CD4-positive, CD25-positive, alpha-beta regulatory T cell (primary cell): ENCODE results near the gene INSIG1. TPM values are rescaled to one million over a fixed set of nuclear protein-coding genes. Genes with fewer than 3 reads are reported as not detected.
A peak's percentile ranks its signal among the peaks of the same experiment; 100 is the strongest.

Source experiments
- ATAC-seq, 2 donors: fragments of 150-1000 bp; cut with Tn5 transposase; one replicate each; pipeline ENCODE4 v1.10.0; 2021; ENCODE audit warnings: low read depth in 2 of 2, moderate number of reproducible peaks in 2 of 2, moderate library complexity in 1 of 2
- DNase-seq, 3 donors: peaks; one replicate each; pipeline versions ENCODE4 v3.0.0 to v3.0.0-alpha.2; 2012 to 2022; ENCODE audit warnings: mixed read lengths in 1 of 3
- H3K27ac ChIP-seq: one replicate; pipeline ENCODE4 v1.7.0; 2013; ENCODE audit warnings: mild to moderate bottlenecking, low read length; ENCODE audit not compliant: insufficient read depth, poor library complexity, severe bottlenecking
- H3K27me3 ChIP-seq: one replicate; pipeline ENCODE4 v1.7.0; 2013; ENCODE audit warnings: low read length; ENCODE audit not compliant: control insufficient read depth, insufficient read depth
- H3K36me3 ChIP-seq: one replicate; pipeline ENCODE4 v1.7.0; 2013; ENCODE audit warnings: mild to moderate bottlenecking, low read length, moderate library complexity; ENCODE audit not compliant: control insufficient read depth, insufficient read depth
- H3K4me1 ChIP-seq: 2 replicates; pipeline ENCODE4 v1.7.0; 2013; ENCODE audit warnings: mild to moderate bottlenecking, low read length; ENCODE audit not compliant: insufficient read depth, control insufficient read depth, poor library complexity, severe bottlenecking
- H3K4me3 ChIP-seq: one replicate; pipeline ENCODE4 v1.7.0; 2013; ENCODE audit warnings: low read depth, mild to moderate bottlenecking, low read length, moderate library complexity
- H3K9me3 ChIP-seq, 2 experiments: 1 replicate in 1 of 2; 2 replicates in 1 of 2; pipeline ENCODE4 v1.7.0; 2013; ENCODE audit warnings: low read length in 2 of 2, mild to moderate bottlenecking in 1 of 2, moderate library complexity in 1 of 2; ENCODE audit not compliant: control insufficient read depth in 2 of 2
- H3K27ac Mint-ChIP-seq, 3 donors: one replicate each; pipeline ENCODE4 v1.8.0; 2020 to 2022; ENCODE audit warnings: mild to moderate bottlenecking in 3 of 3, mixed read lengths in 3 of 3, moderate library complexity in 2 of 3
- H3K27me3 Mint-ChIP-seq: one replicate; pipeline ENCODE4 v1.8.0; 2022; ENCODE audit warnings: mild to moderate bottlenecking, mixed read lengths
- H3K36me3 Mint-ChIP-seq: one replicate; pipeline ENCODE4 v1.8.0; 2020; ENCODE audit warnings: mixed read lengths
- H3K4me1 Mint-ChIP-seq, 4 donors: one replicate each; pipeline ENCODE4 v1.8.0; 2020 to 2022; ENCODE audit warnings: mixed read lengths in 4 of 4, mild to moderate bottlenecking in 1 of 4
- H3K4me3 Mint-ChIP-seq, 4 donors: one replicate each; pipeline ENCODE4 v1.8.0; 2020 to 2022; ENCODE audit warnings: mild to moderate bottlenecking in 4 of 4, mixed read lengths in 4 of 4, moderate library complexity in 3 of 4
- H3K9me3 Mint-ChIP-seq, 7 donors: one replicate each; pipeline ENCODE4 v1.8.0; 2020 to 2022; ENCODE audit warnings: mixed read lengths in 7 of 7, mild to moderate bottlenecking in 3 of 7, moderate library complexity in 2 of 7
- polyA plus RNA-seq, 4 donors: library from polyadenylated mRNA; unstranded; fragments of 300-500 nt; fragmentation: Illumina TruSeq; gene quantifications; one replicate each; pipeline ENCODE4 v1.2.3, GENCODE V29; 2021
- total RNA-seq: library from RNA; stranded (reverse); gene quantifications from one replicate; pipeline ENCODE4 v1.2.3, GENCODE V29; 2022

Gene INSIG1
- total and polyA plus RNA-seq, 5 donors from 2014 or later = 38.4 to 66.5 (median 58.8) TPM

- Mint-ChIP-seq H3K4me3 (no peak overlapping the region), H3K36me3 (no peaks in the 10 kb centered on the region), H3K27ac (peak overlapping the region in 1 of 3 donors; percentile 93), H3K9me3 (no peaks in the 10 kb centered on the region), H3K27me3 (peaks cover 17% of the 10 kb centered on the region), H3K4me1 (peaks cover 0 to 4% (median under 1%) of the 10 kb centered on the region in 4 donors)
- DNase-seq (no peak), ATAC-seq (no peak)
- Histone ChIP-seq H3K4me1 (no peaks in the 10 kb centered on the region), H3K27ac (no peak overlapping the region), H3K36me3 (no peaks in the 10 kb centered on the region), H3K27me3 (no peaks in the 10 kb centered on the region), H3K9me3 (no peaks in the 10 kb centered on the region), H3K4me3 (no peak overlapping the region)
These were observed 42.1 kb upstream of the INSIG1 start for GRCh38 chr7:155255621-155256020.

- Histone ChIP-seq H3K27me3 (no peaks in the 10 kb centered on the region), H3K9me3 (no peaks in the 10 kb centered on the region), H3K27ac (no peak overlapping the region), H3K4me1 (no peaks in the 10 kb centered on the region), H3K4me3 (no peak overlapping the region), H3K36me3 (no peaks in the 10 kb centered on the region)
- H3K27ac Mint-ChIP-seq = no peak overlapping the region
- H3K9me3 Mint-ChIP-seq = no peaks in the 10 kb centered on the region
- H3K4me3 Mint-ChIP-seq = no peak overlapping the region
- ATAC-seq = no peak
- no peak for DNase-seq
- H3K4me1 Mint-ChIP-seq = peaks cover 0 to 4% (median under 1%) of the 10 kb centered on the region in 4 donors
- H3K27me3 Mint-ChIP-seq = peaks cover 16% of the 10 kb centered on the region
- no peaks in the 10 kb centered on the region for H3K36me3 Mint-ChIP-seq
These were observed 41.5 kb upstream of the INSIG1 start for GRCh38 chr7:155256081-155256760.

GRCh38 chr7:155256761-155257481 lies 40.8 kb upstream of the INSIG1 start:
- no peak overlapping the region for H3K4me3 Mint-ChIP-seq
- ATAC-seq = no peak
- DNase-seq = no peak

GRCh38 chr7:155257482-155258225 lies 40.0 kb upstream of the INSIG1 start:
- DNase-seq (no peak), ATAC-seq (no peak)
- Histone ChIP-seq H3K9me3 (no peaks in the 10 kb centered on the region), H3K27ac (no peak overlapping the region), H3K27me3 (no peaks in the 10 kb centered on the region), H3K4me1 (no peaks in the 10 kb centered on the region), H3K36me3 (no peaks in the 10 kb centered on the region), H3K4me3 (no peak overlapping the region)
- Mint-ChIP-seq H3K27me3 (peaks cover 16% of the 10 kb centered on the region), H3K9me3 (no peaks in the 10 kb centered on the region), H3K4me3 (no peak overlapping the region), H3K27ac (no peak overlapping the region), H3K4me1 (peaks cover 0 to 4% (median under 1%) of the 10 kb centered on the region in 4 donors), H3K36me3 (no peaks in the 10 kb centered on the region)

More at GRCh38 chr7:155256761-155257481, 40.8 kb upstream of the INSIG1 start:
- Histone ChIP-seq H3K27me3 (no peaks in the 10 kb centered on the region), H3K4me3 (no peak overlapping the region), H3K9me3 (no peaks in the 10 kb centered on the region), H3K27ac (no peak overlapping the region), H3K36me3 (no peaks in the 10 kb centered on the region), H3K4me1 (no peaks in the 10 kb centered on the region)
- Mint-ChIP-seq H3K9me3 (no peaks in the 10 kb centered on the region), H3K4me1 (peaks cover 0 to 4% (median under 1%) of the 10 kb centered on the region in 4 donors), H3K27me3 (peaks cover 16% of the 10 kb centered on the region), H3K36me3 (no peaks in the 10 kb centered on the region), H3K27ac (no peak overlapping the region)

DNA sequence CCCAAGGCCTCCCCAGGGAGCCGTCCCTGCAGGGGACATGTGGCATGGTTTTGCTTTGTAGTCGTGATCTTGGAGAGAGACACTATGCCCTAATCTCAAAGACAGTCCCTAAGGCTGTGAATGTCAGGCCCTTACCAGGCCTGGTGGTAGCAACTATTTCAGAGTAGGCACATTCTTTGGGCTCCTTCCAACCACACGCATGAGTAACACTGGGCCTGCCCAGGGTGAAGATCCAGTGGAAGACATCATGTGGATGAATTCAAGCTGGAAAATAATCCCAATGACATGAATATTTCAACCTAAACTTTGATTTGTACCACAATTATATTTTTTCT lies 39.5 kb upstream of the INSIG1 start:
- no peaks in the 10 kb centered on the region for H3K36me3 Mint-ChIP-seq
- H3K36me3 ChIP-seq = no peaks in the 10 kb centered on the region
- H3K27ac Mint-ChIP-seq = no peak overlapping the region

DNA sequence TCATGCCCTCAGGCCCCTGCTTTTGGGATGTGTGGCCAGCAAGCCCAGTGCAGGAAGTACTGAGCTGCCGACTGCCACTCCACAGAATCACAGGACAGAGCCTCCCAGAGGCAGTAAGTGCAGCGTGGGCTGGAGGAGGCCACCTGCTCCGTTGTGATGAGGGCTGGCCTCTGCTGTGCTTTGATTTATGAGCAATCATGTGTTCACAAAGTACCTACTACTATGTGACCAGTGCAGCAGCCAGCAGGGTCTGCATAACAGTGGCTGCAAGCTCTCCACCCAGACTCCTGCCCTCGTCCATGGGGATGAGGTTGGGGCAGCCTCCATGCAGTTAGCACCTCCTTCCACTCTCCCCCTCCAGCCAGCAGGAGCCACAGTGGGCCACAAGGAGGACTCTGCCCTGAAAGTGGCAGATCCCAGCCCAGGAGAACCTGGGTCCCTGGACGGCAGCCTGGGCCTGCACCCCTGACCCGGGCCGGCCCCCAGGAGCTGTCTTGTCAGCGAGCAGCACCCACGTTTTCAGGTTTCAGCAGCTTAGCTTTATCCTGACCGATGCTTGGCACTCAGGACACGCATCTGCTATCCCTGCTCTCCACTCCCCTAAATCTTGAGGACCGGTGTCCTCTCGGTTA lies 37.7 kb upstream of the INSIG1 start:
- Histone ChIP-seq H3K27ac (no peak overlapping the region), H3K4me3 (no peak overlapping the region), H3K27me3 (no peaks in the 10 kb centered on the region), H3K36me3 (no peaks in the 10 kb centered on the region), H3K4me1 (no peaks in the 10 kb centered on the region), H3K9me3 (no peaks in the 10 kb centered on the region)
- H3K27ac Mint-ChIP-seq = no peak overlapping the region
- no peak for ATAC-seq
- no peaks in the 10 kb centered on the region for H3K9me3 Mint-ChIP-seq
- no peak overlapping the region for H3K4me3 Mint-ChIP-seq
- DNase-seq = no peak
- H3K36me3 Mint-ChIP-seq = no peaks in the 10 kb centered on the region
- peaks cover 0 to 4% (median under 1%) of the 10 kb centered on the region in 4 donors for H3K4me1 Mint-ChIP-seq
- peaks cover 10% of the 10 kb centered on the region for H3K27me3 Mint-ChIP-seq

More for the DNA sequence above, 39.5 kb upstream of the INSIG1 start:
- ATAC-seq = no peak
- Histone ChIP-seq H3K4me3 (no peak overlapping the region), H3K27ac (no peak overlapping the region), H3K27me3 (no peaks in the 10 kb centered on the region), H3K4me1 (no peaks in the 10 kb centered on the region), H3K9me3 (no peaks in the 10 kb centered on the region)
- Mint-ChIP-seq H3K4me3 (no peak overlapping the region), H3K4me1 (peaks cover 0 to 4% (median under 1%) of the 10 kb centered on the region in 4 donors), H3K27me3 (peaks cover 16% of the 10 kb centered on the region), H3K9me3 (no peaks in the 10 kb centered on the region)
- DNase-seq = no peak

DNA sequence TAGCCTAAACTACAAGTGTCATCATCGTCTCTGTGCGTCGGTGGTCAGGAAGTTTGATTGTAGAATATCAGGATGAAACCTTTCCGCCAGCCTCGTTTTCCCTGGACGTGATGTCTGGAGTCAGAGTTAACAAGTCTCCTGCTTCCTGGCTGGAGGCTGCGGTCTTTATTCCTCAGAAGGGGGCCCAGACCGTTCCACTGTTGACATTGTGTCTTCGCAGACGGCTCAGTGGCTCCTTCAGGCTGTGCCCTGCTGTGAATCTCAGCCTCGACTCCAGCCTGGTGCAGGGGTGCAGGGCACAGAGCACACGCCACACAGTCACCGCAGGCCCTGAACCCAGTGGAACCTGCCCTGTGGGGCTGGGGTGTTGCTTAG lies 37.2 kb upstream of the INSIG1 start:
- Histone ChIP-seq H3K9me3 (no peaks in the 10 kb centered on the region), H3K4me3 (no peak overlapping the region), H3K4me1 (no peaks in the 10 kb centered on the region), H3K27me3 (no peaks in the 10 kb centered on the region), H3K36me3 (no peaks in the 10 kb centered on the region), H3K27ac (no peak overlapping the region)
- DNase-seq = no peak
- Mint-ChIP-seq H3K36me3 (no peaks in the 10 kb centered on the region), H3K9me3 (no peaks in the 10 kb centered on the region), H3K27me3 (peaks cover 9% of the 10 kb centered on the region), H3K27ac (no peak overlapping the region), H3K4me3 (no peak overlapping the region), H3K4me1 (peaks cover 0 to 4% (median under 1%) of the 10 kb centered on the region in 4 donors)
- ATAC-seq = no peak
